IMR-90 (cell line): Measurements from ENCODE around the gene TMPRSS13. TPM values are rescaled to one million over a fixed set of nuclear protein-coding genes. Genes with fewer than 3 reads are reported as not detected.

Experiments
- ATAC-seq: fragments of 200-7000 bp; cut with Tn5 transposase; 2 replicates; pipeline ENCODE4 v1.9.1; 2020; ENCODE audit warnings: low read depth, mild to moderate bottlenecking, moderate library complexity
- BruUV-seq: library from RNA; stranded (reverse); fragments of 400-500 nt; replicated peaks from 2 replicates; lab custom pipeline; 2021; lab: Mats Ljungman, UMichigan
- CTCF ChIA-PET: fragments of 300-600 bp; formaldehyde crosslinking; extraction: SDS; loops from one replicate; lab custom pipeline; 2021; ENCODE audit warnings: antibody characterized with exemption; lab: Yijun Ruan, JAX
- POLR2A ChIA-PET: fragments of 300-600 bp; sonication (Branson Sonifier 250); formaldehyde crosslinking; loops from one replicate; lab custom pipeline; 2022; ENCODE audit warnings: antibody characterized with exemption; ENCODE audit not compliant: unreplicated experiment; lab: Charles Lee
- DNase-seq: peaks from one replicate; pipeline ENCODE4 v3.0.0; 2013
- H2AFZ ChIP-seq: replicated peaks from 2 replicates; pipeline ENCODE3; 2013; ENCODE audit warnings: low read length, mild to moderate bottlenecking; ENCODE audit not compliant: poor library complexity
- H2AK5ac ChIP-seq: 2 replicates; pipeline ENCODE4 v1.6.1; 2013; ENCODE audit warnings: low read depth, low read length, inconsistent platforms
- H2AK9ac ChIP-seq: replicated peaks from 2 replicates; pipeline ENCODE3; 2013; ENCODE audit warnings: mild to moderate bottlenecking, low read depth, low read length, moderate library complexity; ENCODE audit not compliant: poor library complexity
- H2BK120ac ChIP-seq: 2 replicates; pipeline ENCODE4 v1.6.1; 2013; ENCODE audit warnings: low read depth, low read length, inconsistent platforms
- H2BK15ac ChIP-seq: 3 replicates; pipeline ENCODE4 v1.6.1; 2013; ENCODE audit warnings: low read depth, low read length, inconsistent platforms
- H2BK20ac ChIP-seq: 2 replicates; pipeline ENCODE4 v1.6.1; 2013; ENCODE audit warnings: low read depth, mild to moderate bottlenecking, inconsistent platforms, low read length, moderate library complexity
- H2BK5ac ChIP-seq: 2 replicates; pipeline ENCODE4 v1.6.1; 2013; ENCODE audit warnings: mild to moderate bottlenecking, low read depth, low read length, inconsistent platforms; ENCODE audit not compliant: poor library complexity, severe bottlenecking
- H3K14ac ChIP-seq: replicated peaks from 2 replicates; pipeline ENCODE4 v1.6.1; 2013; ENCODE audit warnings: low read depth, low read length, inconsistent platforms
- H3K18ac ChIP-seq: 2 replicates; pipeline ENCODE4 v1.6.1; 2013; ENCODE audit warnings: low read depth, low read length, control low read depth
- H3K23ac ChIP-seq: 2 replicates; pipeline ENCODE4 v1.6.1; 2013; ENCODE audit warnings: low read depth, low read length, inconsistent platforms
- H3K27ac ChIP-seq: 2 replicates; pipeline ENCODE4 v1.5.1; 2013; ENCODE audit warnings: mild to moderate bottlenecking, control low read depth, low read length; ENCODE audit not compliant: insufficient read depth
- H3K27me3 ChIP-seq: 2 replicates; pipeline ENCODE4 v1.6.1; 2013; ENCODE audit warnings: low read length; ENCODE audit not compliant: control insufficient read depth, insufficient read depth
- H3K36me3 ChIP-seq: 2 replicates; pipeline ENCODE4 v1.6.1; 2013; ENCODE audit warnings: low read length, mixed read lengths; ENCODE audit not compliant: control insufficient read depth, insufficient read depth
- H3K4ac ChIP-seq: 2 replicates; pipeline ENCODE4 v1.6.1; 2013; ENCODE audit warnings: low read depth, low read length, inconsistent platforms
- H3K4me1 ChIP-seq: 2 replicates; pipeline ENCODE4 v1.6.1; 2013; ENCODE audit warnings: low read length, mixed read lengths; ENCODE audit not compliant: control insufficient read depth, insufficient read depth
- H3K4me2 ChIP-seq: 2 replicates; pipeline ENCODE4 v1.6.1; 2013; ENCODE audit warnings: low read depth, mild to moderate bottlenecking, control low read depth, low read length, moderate library complexity
- H3K4me3 ChIP-seq: 2 replicates; pipeline ENCODE4 v1.5.1; 2013; ENCODE audit warnings: low read depth, mild to moderate bottlenecking, control low read depth, low read length, moderate library complexity; ENCODE audit not compliant: insufficient read depth
- H3K56ac ChIP-seq: 2 replicates; pipeline ENCODE4 v1.6.1; 2013; ENCODE audit warnings: low read length, inconsistent platforms; ENCODE audit not compliant: insufficient read depth; ENCODE audit errors: extremely low read depth
- H3K79me1 ChIP-seq, 2 experiments: 2 replicates each; pipeline ENCODE4 v1.6.1; 2013; ENCODE audit warnings: low read length in 2 of 2, inconsistent platforms in 1 of 2, low read depth in 1 of 2
- H3K9ac ChIP-seq: 2 replicates; pipeline ENCODE4 v1.6.1; 2013; ENCODE audit warnings: low read depth, low read length, control low read depth
- H3K9me1 ChIP-seq: 2 replicates; pipeline ENCODE4 v1.6.1; 2013; ENCODE audit warnings: low read length, inconsistent platforms; ENCODE audit not compliant: insufficient read depth
- H3K9me3 ChIP-seq: 2 replicates; pipeline ENCODE4 v1.6.1; 2013; ENCODE audit warnings: low read length; ENCODE audit not compliant: control insufficient read depth, insufficient read depth
- H4K20me1 ChIP-seq: 2 replicates; pipeline ENCODE4 v1.6.1; 2013; ENCODE audit warnings: low read length, inconsistent platforms; ENCODE audit not compliant: insufficient read depth
- H4K5ac ChIP-seq: 2 replicates; pipeline ENCODE4 v1.6.1; 2013; ENCODE audit warnings: mild to moderate bottlenecking, low read depth, low read length, control low read depth
- H4K8ac ChIP-seq, 2 experiments: 2 replicates each; pipeline ENCODE4 v1.6.1; 2013; ENCODE audit warnings: low read depth in 2 of 2, low read length in 2 of 2, control low read depth in 1 of 2, inconsistent platforms in 1 of 2
- H4K91ac ChIP-seq: 2 replicates; pipeline ENCODE4 v1.6.1; 2013; ENCODE audit warnings: low read depth, low read length, inconsistent platforms; ENCODE audit not compliant: insufficient read depth
- BHLHE40 ChIP-seq: fragments of 150-350 bp; IDR thresholded peaks from 2 replicates; pipeline ENCODE4 v1.6.1; 2016; ENCODE audit warnings: mild to moderate bottlenecking, low read depth, low read length
- CEBPB ChIP-seq: IDR thresholded peaks from 2 replicates; pipeline ENCODE4 v1.6.1; 2012; ENCODE audit warnings: low read depth, low read length, improper control_type of control experiment
- ELK1 ChIP-seq: fragments of 150-350 bp; IDR thresholded peaks from 2 replicates; pipeline ENCODE4 v1.6.1; 2016; ENCODE audit warnings: low read depth, mild to moderate bottlenecking, low read length, moderate library complexity, borderline replicate concordance
- FOS ChIP-seq: fragments of 150-350 bp; IDR thresholded peaks from 2 replicates; pipeline ENCODE4 v1.6.1; 2016; ENCODE audit warnings: low read depth, low read length
- MAFK ChIP-seq: IDR thresholded peaks from 2 replicates; pipeline ENCODE4 v1.6.1; 2012; ENCODE audit warnings: low read depth, low read length, improper control_type of control experiment
- MAZ ChIP-seq: IDR thresholded peaks from 2 replicates; pipeline ENCODE4 v1.6.1; 2012; ENCODE audit warnings: low read depth, mild to moderate bottlenecking, low read length, improper control_type of control experiment, moderate library complexity, borderline replicate concordance
- POLR2A ChIP-seq: IDR thresholded peaks from 2 replicates; pipeline ENCODE4 v1.6.1; 2012; ENCODE audit warnings: mild to moderate bottlenecking, low read depth, low read length
- RAD21 ChIP-seq: IDR thresholded peaks from 2 replicates; pipeline ENCODE4 v1.6.1; 2012; ENCODE audit warnings: low read length, improper control_type of control experiment
- RCOR1 ChIP-seq: IDR thresholded peaks from 2 replicates; pipeline ENCODE4 v1.6.1; 2012; ENCODE audit warnings: mild to moderate bottlenecking, low read length, improper control_type of control experiment; ENCODE audit not compliant: insufficient replicate concordance
- RFX5 ChIP-seq: IDR thresholded peaks from 2 replicates; pipeline ENCODE4 v1.8.0; 2012; ENCODE audit warnings: low read depth, mild to moderate bottlenecking, low read length, moderate library complexity
- SMC3 ChIP-seq: fragments of 150-350 bp; IDR thresholded peaks from 2 replicates; pipeline ENCODE4 v1.6.1; 2016; ENCODE audit warnings: low read depth, mild to moderate bottlenecking, antibody characterized with exemption, low read length, moderate library complexity
- WGBS, 2 experiments: methylation state at CpG; one replicate each; pipeline versions ENCODE4 v1.1.5 to v1.1.7; 2013; ENCODE audit warnings: missing lambda C conversion rate in 2 of 2; ENCODE audit not compliant: insufficient read length in 1 of 2; ENCODE audit errors: extremely low coverage in 2 of 2; 5-methylcytosine and 5-hydroxymethylcytosine counted together
- dilution Hi-C: fragments of 300-500 bp; cut with HindIII; formaldehyde crosslinking; loops from one replicate; pipeline ENCODE4 v1.14.3; 2018; ENCODE audit warnings: low sequenced_read_pairs; ENCODE audit not compliant: unreplicated experiment
- in situ Hi-C: fragments of 300-500 bp; cut with MboI; formaldehyde crosslinking; loops from 3 replicates; pipeline ENCODE4 v1.14.3; 2019; ENCODE audit warnings: low sequenced_read_pairs, inconsistent platforms, mixed read lengths
- intact Hi-C: fragments of 100-400 bp; cut with micrococcal nuclease; formaldehyde crosslinking; loops from 2 replicates; pipeline ENCODE4 v1.10.0; 2022
- polyA plus RNA-seq, 3 experiments: library from polyadenylated mRNA; depleted of rRNA; stranded (reverse); fragments of >200 nt; gene quantifications; 2 replicates each; pipeline ENCODE4 v1.2.3, GENCODE V29; 2012; ENCODE audit warnings: low replicate concordance in 1 of 3
- total RNA-seq: library from RNA; depleted of rRNA; stranded (reverse); fragments of >200 nt; gene quantifications from 2 replicates; pipeline ENCODE4 v1.2.3, GENCODE V29; 2012
- TF ChIP-seq, protein P1 (sequence below): fragments of 150-350 bp; IDR thresholded peaks from 2 replicates; pipeline ENCODE4 v1.6.1; 2017; ENCODE audit warnings: mild to moderate bottlenecking, antibody characterized with exemption, low read length, low read depth

TMPRSS13 gene
- total and polyA plus RNA-seq, 2 of the 4 experiments (the other 2 are of a cell fraction) = not detected

DNA sequence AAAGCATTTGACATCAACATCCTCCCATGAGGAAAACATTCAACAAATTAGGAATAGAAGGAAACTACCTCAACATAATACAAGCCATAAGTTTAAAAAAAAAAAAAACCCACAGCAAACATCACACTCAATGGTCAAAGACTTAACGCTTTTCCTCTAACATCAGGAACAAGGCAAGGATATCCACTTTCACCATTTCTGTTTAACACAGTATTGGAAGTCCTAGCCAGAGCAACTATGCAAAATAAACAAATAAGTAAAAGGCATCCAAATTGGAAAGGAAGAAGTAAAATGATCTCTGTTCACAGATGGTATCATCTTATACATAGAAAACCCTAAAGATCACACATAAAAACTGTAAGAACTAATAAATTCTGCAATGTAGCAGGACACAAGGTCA, 65.8 kb downstream of the TMPRSS13 start:
- Histone ChIP-seq H3K14ac (no peak overlapping the region), H3K56ac (no peak overlapping the region), H3K27ac (no peak overlapping the region), H3K4me2 (no peak overlapping the region), H4K8ac (no peak overlapping the region), H3K9ac (no peak overlapping the region), H3K4ac (no peak overlapping the region), H3K9me1 (no peaks in the 10 kb centered on the region), H2BK15ac (no peak overlapping the region), H2BK20ac (no peak overlapping the region), H3K4me3 (no peak overlapping the region), H2AK5ac (no peak overlapping the region), H2AK9ac (no peak overlapping the region), H4K5ac (no peak overlapping the region), H3K9me3 (no peaks in the 10 kb centered on the region), H3K27me3 (no peaks in the 10 kb centered on the region; the same call in 1 of the 2 replicates), H4K20me1 (no peaks in the 10 kb centered on the region), H4K91ac (no peak overlapping the region), H2AFZ (no peak overlapping the region), H3K4me1 (no peaks in the 10 kb centered on the region), H3K79me1 (no peaks in the 10 kb centered on the region), H3K36me3 (no peaks in the 10 kb centered on the region), H3K18ac (no peak overlapping the region), H3K23ac (no peak overlapping the region), H2BK120ac (no peak overlapping the region), H2BK5ac (no peak overlapping the region)
- dilution Hi-C loops = no loop called here
- CTCF ChIA-PET = no interaction called here
- no peak for ATAC-seq
- no CpG with 5 or more reads among the region's 1 CpG for WGBS, 2 experiments
- DNase-seq = no peak
- no peak for TF ChIP-seq RCOR1
- TF ChIP-seq MAZ = no peak
- no peak for TF ChIP-seq RAD21
- TF ChIP-seq FOS = no peak
- TF ChIP-seq BHLHE40 = no peak
- no peak for TF ChIP-seq CEBPB
- no peak for TF ChIP-seq ELK1
- TF ChIP-seq SMC3 = no peak
- no peak for TF ChIP-seq RFX5
- no peak for TF ChIP-seq POLR2A
- TF ChIP-seq, protein P1, sequence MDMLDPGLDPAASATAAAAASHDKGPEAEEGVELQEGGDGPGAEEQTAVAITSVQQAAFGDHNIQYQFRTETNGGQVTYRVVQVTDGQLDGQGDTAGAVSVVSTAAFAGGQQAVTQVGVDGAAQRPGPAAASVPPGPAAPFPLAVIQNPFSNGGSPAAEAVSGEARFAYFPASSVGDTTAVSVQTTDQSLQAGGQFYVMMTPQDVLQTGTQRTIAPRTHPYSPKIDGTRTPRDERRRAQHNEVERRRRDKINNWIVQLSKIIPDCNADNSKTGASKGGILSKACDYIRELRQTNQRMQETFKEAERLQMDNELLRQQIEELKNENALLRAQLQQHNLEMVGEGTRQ = no peak
- TF ChIP-seq MAFK = no peak
- no TSS peak for BruUV-seq
- POLR2A ChIA-PET = no interaction called here
- in situ Hi-C loops = no loop called here
- intact Hi-C loops = no loop called here
